Measurements from ENCODE around the gene CCDC142.

CCDC142 gene

GRCh38 chr2:74525717-74526648 lies 43.2 kb upstream of the CCDC142 start, which contains the start of gene DQX1:
Gene DQX1 (minus strand): TSS chr2:74526231. CDS start chr2:74525729, 502 bp downstream.
- TF ChIP-seq FOXP2 (optimal IDR thresholded peaks at IDR 0.05; ENCODE audit: borderline replicate concordance, extremely low read depth, extremely low read length, insufficient read depth) = no peak
- peak; percentile 26; the same call in 1 of the 2 replicates for TF ChIP-seq POLR2AphosphoS5 (IDR thresholded peaks at IDR 0.05; ENCODE audit: low read depth, low read length)

- TF ChIP-seq POLR2AphosphoS5 (IDR thresholded peaks at IDR 0.05; ENCODE audit: low read depth, low read length) (no peak), TAF1 (IDR thresholded peaks at IDR 0.05; ENCODE audit: borderline replicate concordance, insufficient read depth, low read length) (no peak), REST (IDR thresholded peaks at IDR 0.05; ENCODE audit: insufficient read depth in 1 of 2, low read depth in 2 of 2, low read length in 2 of 2) (no peak), FOXP2 (optimal IDR thresholded peaks at IDR 0.05; ENCODE audit: borderline replicate concordance, extremely low read depth, extremely low read length, insufficient read depth) (no peak), SIN3A (IDR thresholded peaks at IDR 0.05; ENCODE audit: borderline replicate concordance, insufficient read depth, low read length) (no peak)
These were observed 42.3 kb upstream of the CCDC142 start for GRCh38 chr2:74524955-74525716.

GRCh38 chr2:74524005-74524404 lies 41.2 kb upstream of the CCDC142 start:
- TF ChIP-seq POLR2AphosphoS5 (IDR thresholded peaks at IDR 0.05; ENCODE audit: low read depth, low read length) (no peak), TAF1 (IDR thresholded peaks at IDR 0.05; ENCODE audit: borderline replicate concordance, insufficient read depth, low read length) (no peak), FOXP2 (optimal IDR thresholded peaks at IDR 0.05; ENCODE audit: borderline replicate concordance, extremely low read depth, extremely low read length, insufficient read depth) (no peak), REST (IDR thresholded peaks at IDR 0.05; ENCODE audit: insufficient read depth in 1 of 2, low read depth in 2 of 2, low read length in 2 of 2) (no peak)

- TF ChIP-seq FOXP2 (optimal IDR thresholded peaks at IDR 0.05; ENCODE audit: borderline replicate concordance, extremely low read depth, extremely low read length, insufficient read depth) (no peak), POLR2AphosphoS5 (IDR thresholded peaks at IDR 0.05; ENCODE audit: low read depth, low read length) (no peak), SIN3A (IDR thresholded peaks at IDR 0.05; ENCODE audit: borderline replicate concordance, insufficient read depth, low read length) (no peak)
These were observed 39.7 kb upstream of the CCDC142 start for GRCh38 chr2:74522516-74522915.

GRCh38 chr2:74516650-74517049 lies 33.9 kb upstream of the CCDC142 start:
- TF ChIP-seq SIN3A (IDR thresholded peaks at IDR 0.05; ENCODE audit: borderline replicate concordance, insufficient read depth, low read length) (no peak), FOXP2 (optimal IDR thresholded peaks at IDR 0.05; ENCODE audit: borderline replicate concordance, extremely low read depth, extremely low read length, insufficient read depth) (no peak), REST (IDR thresholded peaks at IDR 0.05; ENCODE audit: insufficient read depth in 1 of 2, low read depth in 2 of 2, low read length in 2 of 2) (no peak), TAF1 (IDR thresholded peaks at IDR 0.05; ENCODE audit: borderline replicate concordance, insufficient read depth, low read length) (no peak), POLR2AphosphoS5 (IDR thresholded peaks at IDR 0.05; ENCODE audit: low read depth, low read length) (no peak)

All from PFSK-1 (cell line).